ENCODE measurements around the gene SNRPN.

SNRPN gene

DNA sequence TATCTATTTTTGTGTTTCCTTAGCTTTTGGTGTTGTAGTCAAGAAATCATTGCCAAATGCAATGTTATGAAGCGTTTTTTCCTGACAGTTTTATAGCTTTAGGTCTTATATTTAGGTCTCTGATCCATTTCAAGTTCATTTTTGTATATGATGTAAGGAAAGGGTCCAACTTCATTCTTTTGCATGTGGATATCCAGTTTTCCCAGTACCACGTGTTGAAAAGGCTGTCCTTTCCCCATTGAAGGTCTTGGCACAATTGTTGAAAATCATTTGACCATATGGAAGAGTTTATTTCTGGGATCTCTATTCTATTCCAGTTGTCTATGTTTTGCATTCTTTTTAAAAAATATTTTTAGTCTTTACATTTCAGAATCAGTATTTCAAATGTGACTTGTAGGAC is 14.6 kb upstream of the SNRPN start:
- Histone ChIP-seq H3K4me3 (ENCODE audit: low read length in 2 of 2) (no peak overlapping the region), H3K9ac (ENCODE audit: low read depth in 1 of 2, low read length in 2 of 2) (no peak overlapping the region), H3K36me3 (ENCODE audit: control insufficient read depth in 2 of 2, insufficient read depth in 2 of 2, low read length in 2 of 2) (no peaks in the 10 kb centered on the region), H3K27ac (ENCODE audit: low read depth in 2 of 2, low read length in 2 of 2) (no peak overlapping the region), H3K27me3 (ENCODE audit: control insufficient read depth in 2 of 2, insufficient read depth in 2 of 2, low read length in 2 of 2) (no peaks in the 10 kb centered on the region), H3K4me1 (ENCODE audit: control insufficient read depth in 2 of 2, insufficient read depth in 2 of 2, low read length in 2 of 2) (no peaks in the 10 kb centered on the region), H3K9me3 (ENCODE audit: control insufficient read depth in 2 of 2, low read length in 2 of 2) (no peaks in the 10 kb centered on the region)

DNA sequence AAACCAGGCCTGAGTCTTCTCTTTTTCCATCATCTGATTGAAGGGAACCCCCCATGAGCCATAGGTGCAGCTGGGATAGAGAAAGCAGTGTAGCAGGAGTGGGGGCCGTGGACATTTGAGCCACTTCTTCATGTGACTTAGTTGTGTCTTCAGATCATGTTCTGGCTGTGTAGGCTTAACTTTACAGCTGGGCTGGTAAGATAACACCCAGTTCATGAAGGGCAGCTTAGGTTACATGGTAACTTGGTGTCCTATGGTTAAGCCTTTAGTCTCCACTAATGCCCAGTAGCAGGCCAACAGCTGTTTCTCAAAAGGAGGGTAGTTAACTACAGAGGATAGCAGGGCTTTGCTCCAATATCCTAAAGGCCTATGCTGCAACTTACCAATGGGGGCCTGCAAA is 11.4 kb upstream of the SNRPN start:
- H3K36me3 ChIP-seq (ENCODE audit: control insufficient read depth in 2 of 2, insufficient read depth in 2 of 2, low read length in 2 of 2): no peaks in the 10 kb centered on the region
- H3K9ac ChIP-seq (ENCODE audit: low read depth in 1 of 2, low read length in 2 of 2): no peak overlapping the region
- no peaks in the 10 kb centered on the region for H3K27me3 ChIP-seq (ENCODE audit: control insufficient read depth in 2 of 2, insufficient read depth in 2 of 2, low read length in 2 of 2)
- no peak overlapping the region for H3K27ac ChIP-seq (ENCODE audit: low read depth in 2 of 2, low read length in 2 of 2)
- H3K4me1 ChIP-seq (ENCODE audit: control insufficient read depth in 2 of 2, insufficient read depth in 2 of 2, low read length in 2 of 2): no peaks in the 10 kb centered on the region
- no peak overlapping the region for H3K4me3 ChIP-seq (ENCODE audit: low read length in 2 of 2)
- H3K9me3 ChIP-seq (ENCODE audit: control insufficient read depth in 2 of 2, low read length in 2 of 2): no peaks in the 10 kb centered on the region

DNA sequence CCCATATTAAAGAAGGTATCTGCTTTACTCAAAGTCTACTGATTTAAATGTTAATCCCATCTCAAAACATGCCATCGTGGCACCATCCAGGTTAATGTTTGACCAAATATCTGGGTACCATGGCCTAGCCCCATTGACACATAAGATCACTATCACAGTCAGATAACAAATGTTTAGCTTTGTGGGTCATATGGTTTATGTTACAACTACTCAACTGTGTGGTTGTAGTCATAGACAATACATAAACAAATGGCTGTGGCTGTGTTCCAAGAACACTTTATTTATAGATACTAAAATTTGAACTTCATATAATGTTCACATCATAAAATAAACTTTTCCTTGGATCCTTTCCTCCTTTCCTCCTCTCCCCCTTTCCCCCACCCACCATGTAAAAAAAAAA is 9.8 kb upstream of the SNRPN start:
- Histone ChIP-seq H3K9ac (ENCODE audit: low read depth in 1 of 2, low read length in 2 of 2) (no peak overlapping the region), H3K27me3 (ENCODE audit: control insufficient read depth in 2 of 2, insufficient read depth in 2 of 2, low read length in 2 of 2) (no peaks in the 10 kb centered on the region), H3K4me1 (ENCODE audit: control insufficient read depth in 2 of 2, insufficient read depth in 2 of 2, low read length in 2 of 2) (no peaks in the 10 kb centered on the region), H3K36me3 (ENCODE audit: control insufficient read depth in 2 of 2, insufficient read depth in 2 of 2, low read length in 2 of 2) (no peaks in the 10 kb centered on the region), H3K4me3 (ENCODE audit: low read length in 2 of 2) (no peak overlapping the region), H3K9me3 (ENCODE audit: control insufficient read depth in 2 of 2, low read length in 2 of 2) (no peaks in the 10 kb centered on the region), H3K27ac (ENCODE audit: low read depth in 2 of 2, low read length in 2 of 2) (no peak overlapping the region)

DNA sequence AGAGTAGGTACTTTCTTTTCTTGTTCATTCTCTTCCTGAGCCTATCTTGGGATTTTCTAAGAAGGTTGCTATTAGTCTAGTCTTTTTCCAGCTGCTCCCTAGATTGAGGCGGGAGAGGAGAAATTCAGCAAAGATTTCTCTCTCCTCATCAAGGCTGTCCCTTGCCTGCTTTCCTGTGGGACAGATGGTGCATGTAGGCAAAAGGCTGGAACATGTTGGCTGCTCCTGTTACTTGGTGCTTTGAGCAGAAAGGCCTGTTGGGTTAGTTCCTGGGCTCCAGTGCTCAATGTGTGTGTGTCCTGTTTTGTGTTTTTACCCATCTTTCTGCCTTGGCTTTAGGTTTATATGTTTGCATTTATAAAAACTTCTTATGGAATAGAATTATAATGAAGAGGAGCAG is 9.1 kb upstream of the SNRPN start:
- H3K9me3 ChIP-seq (ENCODE audit: control insufficient read depth in 2 of 2, low read length in 2 of 2): no peaks in the 10 kb centered on the region
- H3K4me1 ChIP-seq (ENCODE audit: control insufficient read depth in 2 of 2, insufficient read depth in 2 of 2, low read length in 2 of 2): no peaks in the 10 kb centered on the region
- no peak overlapping the region for H3K4me3 ChIP-seq (ENCODE audit: low read length in 2 of 2)
- no peak overlapping the region for H3K27ac ChIP-seq (ENCODE audit: low read depth in 2 of 2, low read length in 2 of 2)
- H3K36me3 ChIP-seq (ENCODE audit: control insufficient read depth in 2 of 2, insufficient read depth in 2 of 2, low read length in 2 of 2): no peaks in the 10 kb centered on the region
- no peaks in the 10 kb centered on the region for H3K27me3 ChIP-seq (ENCODE audit: control insufficient read depth in 2 of 2, insufficient read depth in 2 of 2, low read length in 2 of 2)
- no peak overlapping the region for H3K9ac ChIP-seq (ENCODE audit: low read depth in 1 of 2, low read length in 2 of 2)

DNA sequence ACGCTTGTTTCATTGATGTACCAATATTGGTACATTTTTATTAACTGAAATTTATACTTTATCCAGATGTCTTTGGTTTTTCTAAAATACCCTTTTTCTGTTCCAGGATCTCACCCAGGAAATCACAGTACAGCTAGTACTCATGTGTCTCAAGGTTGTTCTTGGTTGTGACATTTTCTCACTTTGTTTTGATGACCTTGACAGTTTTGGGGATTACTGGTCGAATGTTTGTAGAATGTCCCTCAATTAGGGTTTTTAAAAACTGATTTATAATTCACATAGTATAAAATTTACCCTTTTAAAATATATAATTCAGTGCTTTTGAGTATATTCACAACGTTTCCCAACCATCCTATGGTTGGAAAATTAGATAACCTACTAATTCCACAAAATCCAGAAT is 6.3 kb upstream of the SNRPN start:
- Histone ChIP-seq H3K4me3 (ENCODE audit: low read length in 2 of 2) (no peak overlapping the region), H3K9me3 (ENCODE audit: control insufficient read depth in 2 of 2, low read length in 2 of 2) (no peaks in the 10 kb centered on the region), H3K27ac (ENCODE audit: low read depth in 2 of 2, low read length in 2 of 2) (no peak overlapping the region), H3K36me3 (ENCODE audit: control insufficient read depth in 2 of 2, insufficient read depth in 2 of 2, low read length in 2 of 2) (no peaks in the 10 kb centered on the region), H3K27me3 (ENCODE audit: control insufficient read depth in 2 of 2, insufficient read depth in 2 of 2, low read length in 2 of 2) (no peaks in the 10 kb centered on the region), H3K4me1 (ENCODE audit: control insufficient read depth in 2 of 2, insufficient read depth in 2 of 2, low read length in 2 of 2) (no peaks in the 10 kb centered on the region), H3K9ac (ENCODE audit: low read depth in 1 of 2, low read length in 2 of 2) (no peak overlapping the region)

DNA sequence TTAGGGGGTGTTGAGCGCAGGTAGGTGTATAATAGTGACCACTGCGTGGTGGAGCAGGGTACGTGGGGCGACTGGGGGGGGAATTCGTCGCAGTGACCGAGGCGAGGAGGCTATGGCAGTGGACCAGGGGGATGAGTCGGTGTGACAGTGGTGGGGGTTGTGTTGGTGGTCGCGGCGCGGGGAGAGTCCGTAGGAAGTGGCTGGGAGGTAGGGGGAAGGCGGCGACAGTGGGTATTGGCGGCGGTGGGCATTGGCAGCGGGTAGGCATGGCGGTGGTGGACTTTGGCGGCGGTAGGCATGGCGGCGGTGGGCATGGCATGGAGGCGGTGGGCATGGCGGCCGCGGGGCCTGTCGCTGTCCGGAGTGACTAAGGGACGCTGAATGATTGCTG is 739 bp downstream of the SNRPN start:
- Histone ChIP-seq H3K4me3 (ENCODE audit: low read length in 2 of 2) (peak overlapping the region; percentile 88 to 90), H3K9me3 (ENCODE audit: control insufficient read depth in 2 of 2, low read length in 2 of 2) (no peaks in the 10 kb centered on the region), H3K27me3 (ENCODE audit: control insufficient read depth in 2 of 2, insufficient read depth in 2 of 2, low read length in 2 of 2) (no peaks in the 10 kb centered on the region), H3K36me3 (ENCODE audit: control insufficient read depth in 2 of 2, insufficient read depth in 2 of 2, low read length in 2 of 2) (no peaks in the 10 kb centered on the region), H3K4me1 (ENCODE audit: control insufficient read depth in 2 of 2, insufficient read depth in 2 of 2, low read length in 2 of 2) (peaks cover 0 to 2% of the 10 kb centered on the region in 2 donors), H3K9ac (ENCODE audit: low read depth in 1 of 2, low read length in 2 of 2) (peak overlapping the region; percentile 73 to 84), H3K27ac (ENCODE audit: low read depth in 2 of 2, low read length in 2 of 2) (peak overlapping the region; percentile 78 to 86)

DNA sequence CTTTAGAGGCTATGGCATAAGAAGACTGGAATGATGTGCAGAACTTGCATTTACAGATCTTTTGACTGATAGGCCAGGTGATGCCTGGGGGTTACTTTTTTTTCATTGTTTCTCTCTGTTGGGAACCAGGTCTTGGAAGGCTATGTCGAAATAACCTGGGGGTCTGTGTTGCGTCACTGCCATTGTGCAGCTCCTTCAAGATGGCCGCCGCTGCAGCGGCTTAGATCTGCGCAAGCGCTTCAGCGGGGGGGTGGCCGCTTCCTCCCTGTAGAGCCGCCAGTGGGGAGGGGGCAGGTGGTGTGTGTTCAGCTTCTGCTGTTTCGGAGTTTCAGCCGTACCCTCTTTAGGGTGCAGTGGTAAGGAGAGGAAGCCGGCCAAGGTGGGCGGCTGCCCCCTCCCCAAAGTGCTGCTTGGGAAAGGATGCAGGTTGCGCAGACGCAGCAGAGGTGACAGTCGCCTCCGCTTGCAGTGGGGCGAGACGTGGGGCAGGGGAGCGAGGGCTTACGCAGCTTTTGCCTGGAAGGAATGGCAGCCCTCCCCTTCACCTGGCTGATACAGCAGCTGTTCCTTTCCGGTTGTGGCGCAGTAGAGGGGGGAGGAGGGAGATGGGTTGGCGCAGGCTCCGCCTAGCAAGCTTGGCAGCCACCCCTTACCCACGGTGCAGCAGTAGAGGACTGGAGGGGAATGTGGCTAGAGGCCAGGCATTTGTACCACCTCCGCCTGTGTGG is 1.5 kb downstream of the SNRPN start:
- Histone ChIP-seq H3K9ac (ENCODE audit: low read depth in 1 of 2, low read length in 2 of 2) (peak overlapping the region; percentile 73 to 84), H3K27ac (ENCODE audit: low read depth in 2 of 2, low read length in 2 of 2) (peak overlapping the region; percentile 78 to 86), H3K4me3 (ENCODE audit: low read length in 2 of 2) (peak overlapping the region; percentile 88 to 90), H3K27me3 (ENCODE audit: control insufficient read depth in 2 of 2, insufficient read depth in 2 of 2, low read length in 2 of 2) (no peaks in the 10 kb centered on the region), H3K4me1 (ENCODE audit: control insufficient read depth in 2 of 2, insufficient read depth in 2 of 2, low read length in 2 of 2) (peaks cover 0 to 2% of the 10 kb centered on the region in 2 donors), H3K36me3 (ENCODE audit: control insufficient read depth in 2 of 2, insufficient read depth in 2 of 2, low read length in 2 of 2) (no peaks in the 10 kb centered on the region), H3K9me3 (ENCODE audit: control insufficient read depth in 2 of 2, low read length in 2 of 2) (no peaks in the 10 kb centered on the region)

DNA sequence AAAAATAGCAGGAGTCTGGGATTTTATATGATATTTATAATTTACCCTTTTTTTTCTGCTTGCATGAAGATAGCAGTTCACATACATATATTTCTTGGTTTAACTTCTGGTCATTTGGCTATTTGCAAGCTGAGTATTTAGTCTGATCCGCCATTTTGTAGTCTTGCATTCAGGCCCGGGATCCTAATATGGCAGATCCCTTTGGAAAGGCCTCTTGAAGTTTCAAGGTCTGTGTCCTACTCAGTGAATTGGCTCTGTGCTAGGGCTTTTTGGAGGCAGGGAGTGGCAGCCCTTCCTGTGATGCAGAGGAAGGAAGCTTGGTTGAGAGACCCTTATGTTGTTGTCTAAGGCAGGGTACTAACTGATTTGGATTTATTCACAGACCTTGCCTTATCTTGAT is 2.9 kb downstream of the SNRPN start:
- peaks cover 0 to 2% of the 10 kb centered on the region in 2 donors for H3K4me1 ChIP-seq (ENCODE audit: control insufficient read depth in 2 of 2, insufficient read depth in 2 of 2, low read length in 2 of 2)
- H3K9me3 ChIP-seq (ENCODE audit: control insufficient read depth in 2 of 2, low read length in 2 of 2): no peaks in the 10 kb centered on the region
- H3K27me3 ChIP-seq (ENCODE audit: control insufficient read depth in 2 of 2, insufficient read depth in 2 of 2, low read length in 2 of 2): no peaks in the 10 kb centered on the region
- H3K4me3 ChIP-seq (ENCODE audit: low read length in 2 of 2): no peak overlapping the region
- no peak overlapping the region for H3K9ac ChIP-seq (ENCODE audit: low read depth in 1 of 2, low read length in 2 of 2)
- no peak overlapping the region for H3K27ac ChIP-seq (ENCODE audit: low read depth in 2 of 2, low read length in 2 of 2)
- H3K36me3 ChIP-seq (ENCODE audit: control insufficient read depth in 2 of 2, insufficient read depth in 2 of 2, low read length in 2 of 2): no peaks in the 10 kb centered on the region

DNA sequence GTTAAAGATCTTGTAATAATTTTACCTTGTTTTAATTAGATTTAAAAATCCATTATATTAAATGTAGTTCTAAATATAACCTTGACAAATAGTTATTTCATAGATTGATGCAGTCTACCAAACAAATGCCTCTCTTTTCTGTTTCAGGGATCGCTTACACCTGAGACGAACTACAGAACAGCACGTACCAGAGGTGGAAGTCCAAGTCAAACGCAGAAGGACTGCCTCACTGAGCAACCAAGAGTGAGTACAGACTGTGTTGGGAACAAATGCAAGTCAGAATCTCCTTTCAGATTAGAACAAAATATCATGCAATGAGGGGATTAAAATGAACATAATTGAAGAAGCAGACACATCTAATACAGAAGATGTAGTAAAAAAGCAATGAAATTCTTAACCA is 7.2 kb downstream of the SNRPN start:
- H3K9ac ChIP-seq (ENCODE audit: low read depth in 1 of 2, low read length in 2 of 2): no peak overlapping the region
- H3K27me3 ChIP-seq (ENCODE audit: control insufficient read depth in 2 of 2, insufficient read depth in 2 of 2, low read length in 2 of 2): no peaks in the 10 kb centered on the region
- no peak overlapping the region for H3K27ac ChIP-seq (ENCODE audit: low read depth in 2 of 2, low read length in 2 of 2)
- peaks cover 3 to 6% of the 10 kb centered on the region in 2 donors for H3K9me3 ChIP-seq (ENCODE audit: control insufficient read depth in 2 of 2, low read length in 2 of 2)
- no peak overlapping the region for H3K4me3 ChIP-seq (ENCODE audit: low read length in 2 of 2)
- H3K36me3 ChIP-seq (ENCODE audit: control insufficient read depth in 2 of 2, insufficient read depth in 2 of 2, low read length in 2 of 2): peaks cover 8 to 14% of the 10 kb centered on the region in 2 donors
- H3K4me1 ChIP-seq (ENCODE audit: control insufficient read depth in 2 of 2, insufficient read depth in 2 of 2, low read length in 2 of 2): no peaks in the 10 kb centered on the region

DNA sequence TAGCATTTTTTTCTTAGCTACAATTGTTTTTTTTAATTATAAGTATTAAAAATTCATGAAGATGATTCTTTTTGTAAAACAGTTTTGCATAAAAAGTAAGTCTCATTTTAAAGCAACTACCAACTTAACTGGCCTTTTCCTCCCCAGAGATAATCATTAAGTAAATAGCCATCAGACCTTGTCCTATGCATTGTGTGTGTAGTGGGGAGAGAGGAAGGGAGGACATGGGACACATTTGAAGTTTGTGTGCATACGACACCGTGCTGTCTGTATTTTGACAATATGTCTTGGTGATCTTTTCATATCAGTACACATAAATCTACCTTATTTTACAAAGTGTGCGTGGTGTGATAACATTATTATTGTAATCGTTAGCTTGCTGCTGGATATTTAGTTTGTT is 8.1 kb downstream of the SNRPN start:
- Histone ChIP-seq H3K4me1 (ENCODE audit: control insufficient read depth in 2 of 2, insufficient read depth in 2 of 2, low read length in 2 of 2) (no peaks in the 10 kb centered on the region), H3K27ac (ENCODE audit: low read depth in 2 of 2, low read length in 2 of 2) (no peak overlapping the region), H3K27me3 (ENCODE audit: control insufficient read depth in 2 of 2, insufficient read depth in 2 of 2, low read length in 2 of 2) (no peaks in the 10 kb centered on the region), H3K4me3 (ENCODE audit: low read length in 2 of 2) (no peak overlapping the region), H3K9ac (ENCODE audit: low read depth in 1 of 2, low read length in 2 of 2) (no peak overlapping the region), H3K36me3 (ENCODE audit: control insufficient read depth in 2 of 2, insufficient read depth in 2 of 2, low read length in 2 of 2) (peaks cover 8 to 15% of the 10 kb centered on the region in 2 donors), H3K9me3 (ENCODE audit: control insufficient read depth in 2 of 2, low read length in 2 of 2) (peaks cover 3 to 6% of the 10 kb centered on the region in 2 donors)

All from mucosa of rectum (tissue), 2 donors.